Pancreas (tissue), 10 donors: ENCODE data around the gene OR2A5. TPM values are rescaled to one million over a fixed set of nuclear protein-coding genes. Genes with fewer than 3 reads are reported as not detected.
"Not testable (repeated sequence)": the region's sequence is repeated elsewhere in the genome, so short reads cannot be mapped to it uniquely, and the experiment has no call there.

Experiments used
- ATAC-seq, 4 donors: fragments of 200-7000 bp; cut with Tn5 transposase; one replicate each; pipeline versions ENCODE4 v1.8.0 to v1.9.1; 2020; ENCODE audit warnings: mild to moderate bottlenecking in 4 of 4, moderate library complexity in 4 of 4
- DNase-seq, 6 donors: peaks; one replicate each; pipeline ENCODE4 v3.0.0-alpha.2; 2020
- FAIRE-seq: peaks from 2 replicates; lab custom pipeline; 2012; peaks lifted over from hg19 to GRCh38; lab: Jason Lieb, UNC
- H3K27ac ChIP-seq, 4 donors: fragments of 200-600 bp; sonication (generic); 1 replicate in 3 of 4; 2 replicates in 1 of 4; pipeline versions ENCODE4 v1.5.0 to v1.8.0; 2020
- H3K27me3 ChIP-seq, 4 donors: fragments of 200-600 bp; one replicate each; pipeline ENCODE4 v1.8.0; 2021
- H3K36me3 ChIP-seq, 3 donors: fragments of 200-600 bp; sonication (generic) in 1 of 3; one replicate each; pipeline versions ENCODE4 v1.5.0 to v1.8.0; 2020 to 2021
- H3K4me1 ChIP-seq, 3 donors: fragments of 200-600 bp; one replicate each; pipeline ENCODE4 v1.8.0; 2021
- H3K4me3 ChIP-seq, 4 donors: fragments of 200-600 bp; sonication (generic) in 2 of 4; one replicate each; pipeline versions ENCODE4 v1.5.0 to v1.8.0; 2020 to 2021
- H3K9me3 ChIP-seq, 4 donors: fragments of 200-600 bp; one replicate each; pipeline ENCODE4 v1.8.0; 2021
- WGBS, 2 donors: extraction: QIAGEN DNeasy Blood & Tissue Kit; methylation state at CpG; one replicate each; pipeline ENCODE4 v1.1.7; 2013; 5-methylcytosine and 5-hydroxymethylcytosine counted together
- intact Hi-C, 3 donors: fragments of 100-400 bp; cut with DNase I; formaldehyde crosslinking; loops; one replicate each; pipeline versions ENCODE4 v1.11.1 to v1.14.2; 2022
- polyA plus RNA-seq, 2 donors: library from polyadenylated mRNA; stranded (reverse); fragments of 200-250 nt; gene quantifications; one replicate each; pipeline ENCODE4 v1.2.3, GENCODE V29; 2013
- total RNA-seq, 6 donors: library from RNA; stranded (reverse); fragmentation: NEBNext Ultra II Directional in 4 of 6; extraction: Animal tissue kit (Norgen Biotek cat#: 25700) in 4 of 6; gene quantifications; one replicate each; pipeline versions ENCODE4 v1.2.1 to v1.2.4, GENCODE V29; 2021 to 2023
- TF ChIP-seq, protein P1 (sequence below), 4 donors: fragments of 200-600 bp; sonication (generic) in 3 of 4; IDR thresholded peaks; one replicate each; pipeline versions ENCODE4 v1.5.0 to v1.8.0; 2021; ENCODE audit warnings: antibody characterized with exemption in 4 of 4
- donor health status: healthy with polysubstance abuse.
- donor health status: DM: no; HTN: no; CAD: no; lungs with moderate emphysema.
- donor health status: DM: no; HTN: no; CAD: no.
- donor health status: control.
- donor health status: control.
- donor health status: Bipolar disorder and iron deficiency.
- donor health status: DM: yes; HTN: yes; CAD: no.
- donor health status: DM: no; HTN: no; CAD: no.
- donor health status: DM: no; HTN: no; CAD: no.
- donor health status: DM: yes; HTN: yes; CAD: no.

OR2A5 gene
- total and polyA plus RNA-seq, 8 donors: not detected

DNA sequence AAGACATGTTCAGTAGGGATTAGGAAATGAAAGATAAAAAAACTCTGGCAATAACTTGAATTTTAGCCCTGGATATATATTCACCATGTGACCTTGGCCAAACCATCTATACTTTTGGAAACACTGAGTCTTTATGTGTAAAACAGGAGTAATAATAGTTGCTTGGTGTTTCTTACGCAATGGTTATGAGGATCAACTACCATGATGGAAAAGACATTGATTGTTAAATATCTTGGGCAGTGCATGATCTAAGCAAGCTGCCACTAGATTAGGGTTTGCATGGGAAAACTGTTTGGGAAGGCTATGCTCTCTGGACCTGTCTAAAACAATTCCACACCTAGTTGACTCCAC lies 42.1 kb upstream of the OR2A5 start:
- Histone ChIP-seq H3K9me3 (no peaks in the 10 kb centered on the region), H3K4me1 (no peaks in the 10 kb centered on the region), H3K27ac (no peak overlapping the region), H3K4me3 (no peak overlapping the region), H3K36me3 (no peaks in the 10 kb centered on the region), H3K27me3 (no peaks in the 10 kb centered on the region)
- FAIRE-seq (no peak), ATAC-seq (no peak), DNase-seq (no peak)
- WGBS, 2 donors: 89 to 98% methylated on average over 1 of the region's 1 CpG
- intact Hi-C loops: no loop called here
- TF ChIP-seq, protein P1, sequence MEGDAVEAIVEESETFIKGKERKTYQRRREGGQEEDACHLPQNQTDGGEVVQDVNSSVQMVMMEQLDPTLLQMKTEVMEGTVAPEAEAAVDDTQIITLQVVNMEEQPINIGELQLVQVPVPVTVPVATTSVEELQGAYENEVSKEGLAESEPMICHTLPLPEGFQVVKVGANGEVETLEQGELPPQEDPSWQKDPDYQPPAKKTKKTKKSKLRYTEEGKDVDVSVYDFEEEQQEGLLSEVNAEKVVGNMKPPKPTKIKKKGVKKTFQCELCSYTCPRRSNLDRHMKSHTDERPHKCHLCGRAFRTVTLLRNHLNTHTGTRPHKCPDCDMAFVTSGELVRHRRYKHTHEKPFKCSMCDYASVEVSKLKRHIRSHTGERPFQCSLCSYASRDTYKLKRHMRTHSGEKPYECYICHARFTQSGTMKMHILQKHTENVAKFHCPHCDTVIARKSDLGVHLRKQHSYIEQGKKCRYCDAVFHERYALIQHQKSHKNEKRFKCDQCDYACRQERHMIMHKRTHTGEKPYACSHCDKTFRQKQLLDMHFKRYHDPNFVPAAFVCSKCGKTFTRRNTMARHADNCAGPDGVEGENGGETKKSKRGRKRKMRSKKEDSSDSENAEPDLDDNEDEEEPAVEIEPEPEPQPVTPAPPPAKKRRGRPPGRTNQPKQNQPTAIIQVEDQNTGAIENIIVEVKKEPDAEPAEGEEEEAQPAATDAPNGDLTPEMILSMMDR (IDR thresholded peaks at IDR 0.05): no peak

DNA sequence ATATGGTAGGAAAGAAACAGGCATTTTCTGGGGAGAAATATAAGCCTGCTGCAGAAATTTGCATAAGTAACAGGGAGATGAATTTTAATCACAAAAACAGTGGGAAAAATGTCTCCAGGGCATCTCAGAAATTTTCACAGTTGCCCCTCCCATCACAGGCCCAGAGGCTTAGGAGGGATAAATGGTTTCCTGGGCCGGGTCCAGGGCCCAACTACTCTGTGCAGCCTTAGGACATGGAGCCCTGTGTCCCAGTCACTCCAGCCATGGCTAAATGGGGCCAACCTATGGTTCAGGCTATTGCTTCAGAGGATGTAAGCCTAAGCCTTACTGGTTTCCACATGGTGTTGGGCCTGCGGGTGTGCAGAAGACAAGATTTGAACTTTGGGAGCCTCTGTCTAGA lies 39.4 kb upstream of the OR2A5 start:
- Histone ChIP-seq H3K4me3 (no peak overlapping the region), H3K27me3 (no peaks in the 10 kb centered on the region), H3K27ac (no peak overlapping the region), H3K36me3 (no peaks in the 10 kb centered on the region), H3K4me1 (no peaks in the 10 kb centered on the region), H3K9me3 (no peaks in the 10 kb centered on the region)
- intact Hi-C loops: no loop called here
- 66 to 74% methylated on average over 2 of the region's 2 CpGs for WGBS, 2 donors
- FAIRE-seq (no peak), DNase-seq (no peak), ATAC-seq (no peak)
- TF ChIP-seq, protein P1 (IDR thresholded peaks at IDR 0.05): no peak

DNA sequence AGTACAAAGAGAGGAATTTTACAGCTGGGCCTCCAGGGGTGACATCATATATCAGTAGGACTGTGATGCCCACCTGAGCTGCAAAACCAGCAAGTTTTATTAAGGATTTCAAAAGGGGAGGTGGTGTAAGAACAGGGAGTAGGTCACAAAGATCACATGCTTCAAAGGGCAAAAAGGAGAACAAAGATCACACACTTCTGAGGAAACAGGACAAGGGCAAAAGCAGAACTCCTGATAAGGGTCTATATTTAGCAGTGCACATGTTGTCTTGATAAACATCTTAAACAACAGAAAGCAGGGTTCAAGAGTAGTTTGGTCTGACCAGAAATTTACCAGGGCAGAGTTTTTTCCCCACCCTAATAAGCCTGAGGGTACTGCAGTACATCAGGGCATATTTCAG lies 38.7 kb upstream of the OR2A5 start:
- intact Hi-C loops, ATAC-seq, FAIRE-seq, H3K4me1 ChIP-seq, H3K27me3 ChIP-seq, H3K9me3 ChIP-seq, DNase-seq, H3K36me3 ChIP-seq, H3K4me3 ChIP-seq, H3K27ac ChIP-seq: not testable (repeated sequence)

DNA sequence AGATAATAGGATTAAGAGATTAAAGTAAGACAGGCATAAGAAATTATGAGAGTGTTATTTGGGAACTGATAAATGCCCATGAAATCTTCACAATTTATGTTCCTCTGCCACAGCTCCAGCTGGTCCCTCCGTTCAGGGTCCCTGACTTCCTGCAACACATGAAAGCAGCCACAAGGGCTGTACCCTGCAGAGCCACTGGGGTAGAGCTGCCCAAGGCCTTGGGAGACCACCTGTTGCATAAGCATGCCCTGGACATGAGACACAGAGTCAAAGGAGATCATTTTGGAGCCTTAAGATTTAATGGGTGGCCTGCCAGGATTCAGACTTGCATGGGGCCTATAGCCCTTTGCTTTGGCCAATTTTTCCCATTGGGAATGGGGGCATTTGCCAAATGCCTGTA lies 37.9 kb upstream of the OR2A5 start:
- ATAC-seq, DNase-seq, H3K9me3 ChIP-seq, H3K27me3 ChIP-seq, intact Hi-C loops, H3K27ac ChIP-seq, H3K4me3 ChIP-seq, H3K36me3 ChIP-seq, H3K4me1 ChIP-seq, FAIRE-seq: not testable (repeated sequence)
- 65 to 91% methylated on average over 1 of the region's 1 CpG for WGBS, 2 donors

DNA sequence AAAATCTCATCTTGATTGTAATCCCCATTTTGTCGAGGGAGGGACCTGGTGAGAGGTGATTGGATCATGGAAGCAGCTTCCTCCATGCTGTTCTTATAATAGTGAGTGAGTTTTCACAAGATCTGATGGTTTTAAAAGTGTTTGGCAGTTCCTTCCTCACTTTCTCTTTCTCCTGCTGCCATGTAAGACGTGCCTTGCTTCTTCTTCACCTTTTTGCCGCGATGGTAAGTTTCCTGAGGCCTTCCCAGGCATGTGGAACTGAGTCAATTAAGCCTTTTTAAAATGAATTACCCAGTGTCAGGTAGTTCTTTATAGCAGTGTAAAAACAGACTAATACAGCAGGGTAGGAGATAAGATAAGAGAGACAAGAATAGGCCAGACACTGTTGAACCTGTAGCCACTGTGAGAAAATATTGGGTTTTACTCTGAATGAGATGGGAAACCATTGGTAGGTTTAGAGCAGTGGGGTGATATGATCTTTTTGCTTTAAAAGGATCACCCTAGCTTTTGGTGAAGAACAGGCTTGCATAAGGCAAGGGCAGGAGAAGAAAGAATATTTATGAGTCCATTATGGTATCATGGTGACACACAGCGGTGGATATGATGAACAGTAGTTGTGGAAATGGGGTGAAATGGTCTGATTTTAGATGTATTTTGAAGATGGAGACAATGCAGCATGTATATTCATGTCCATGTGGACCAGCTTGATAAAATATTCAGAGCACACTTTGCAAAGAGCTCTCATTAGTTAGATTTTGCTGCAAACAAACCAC lies 37.1 kb upstream of the OR2A5 start:
- ATAC-seq (no peak), DNase-seq (no peak), FAIRE-seq (no peak)
- intact Hi-C loops: no loop called here
- no peaks in the 10 kb centered on the region for H3K4me1 ChIP-seq
- H3K9me3 ChIP-seq: no peaks in the 10 kb centered on the region
- TF ChIP-seq, protein P1 (IDR thresholded peaks at IDR 0.05): no peak
- no peaks in the 10 kb centered on the region for H3K27me3 ChIP-seq
- H3K36me3 ChIP-seq: no peaks in the 10 kb centered on the region
- WGBS, 2 donors: 78 to 84% methylated on average over 5 of the region's 5 CpGs
- no peak overlapping the region for H3K4me3 ChIP-seq
- H3K27ac ChIP-seq: no peak overlapping the region

DNA sequence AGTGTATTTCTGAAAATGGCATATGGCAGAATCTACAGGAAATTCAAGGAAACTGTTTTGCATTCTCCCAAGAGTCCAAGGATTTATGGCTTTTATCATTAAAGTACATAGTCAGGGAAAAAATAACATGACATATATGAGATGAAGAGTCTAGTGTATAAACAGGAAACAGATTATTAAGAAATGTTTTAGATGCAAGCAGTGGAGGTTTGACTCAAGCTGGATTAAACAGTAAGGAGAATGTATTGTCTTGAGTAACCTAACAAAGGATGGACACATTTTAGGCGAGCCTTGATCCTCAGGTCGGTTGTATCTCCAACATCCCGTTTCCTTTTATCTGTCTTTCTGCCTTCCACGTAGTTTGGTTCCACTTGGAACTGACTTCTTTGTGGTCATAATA lies 30.7 kb upstream of the OR2A5 start:
- Histone ChIP-seq H3K27me3 (no peaks in the 10 kb centered on the region), H3K4me3 (no peak overlapping the region), H3K36me3 (no peaks in the 10 kb centered on the region), H3K27ac (no peak overlapping the region), H3K9me3 (no peaks in the 10 kb centered on the region), H3K4me1 (no peaks in the 10 kb centered on the region)
- 73 to 81% methylated on average over 4 of the region's 4 CpGs for WGBS, 2 donors
- ATAC-seq (no peak), FAIRE-seq (no peak), DNase-seq (no peak)
- TF ChIP-seq, protein P1 (IDR thresholded peaks at IDR 0.05): no peak
- intact Hi-C loops: no loop called here
